ENCODE measurements around the gene SDK2.

GRCh38 chr17:73297934-73298861 lies 346.0 kb downstream of the SDK2 start:
- TF ChIP-seq, protein P1, sequence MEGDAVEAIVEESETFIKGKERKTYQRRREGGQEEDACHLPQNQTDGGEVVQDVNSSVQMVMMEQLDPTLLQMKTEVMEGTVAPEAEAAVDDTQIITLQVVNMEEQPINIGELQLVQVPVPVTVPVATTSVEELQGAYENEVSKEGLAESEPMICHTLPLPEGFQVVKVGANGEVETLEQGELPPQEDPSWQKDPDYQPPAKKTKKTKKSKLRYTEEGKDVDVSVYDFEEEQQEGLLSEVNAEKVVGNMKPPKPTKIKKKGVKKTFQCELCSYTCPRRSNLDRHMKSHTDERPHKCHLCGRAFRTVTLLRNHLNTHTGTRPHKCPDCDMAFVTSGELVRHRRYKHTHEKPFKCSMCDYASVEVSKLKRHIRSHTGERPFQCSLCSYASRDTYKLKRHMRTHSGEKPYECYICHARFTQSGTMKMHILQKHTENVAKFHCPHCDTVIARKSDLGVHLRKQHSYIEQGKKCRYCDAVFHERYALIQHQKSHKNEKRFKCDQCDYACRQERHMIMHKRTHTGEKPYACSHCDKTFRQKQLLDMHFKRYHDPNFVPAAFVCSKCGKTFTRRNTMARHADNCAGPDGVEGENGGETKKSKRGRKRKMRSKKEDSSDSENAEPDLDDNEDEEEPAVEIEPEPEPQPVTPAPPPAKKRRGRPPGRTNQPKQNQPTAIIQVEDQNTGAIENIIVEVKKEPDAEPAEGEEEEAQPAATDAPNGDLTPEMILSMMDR (IDR thresholded peaks at IDR 0.05) = no peak
- TF ChIP-seq POLR2A (IDR thresholded peaks at IDR 0.05) = no peak

All from Peyer's patch (tissue), 4 donors.